ENCODE data around the gene NOS1AP.

GRCh38 chr1:162042361-162042760, 27.1 kb upstream of the NOS1AP start:
- TF ChIP-seq ZNF384 (IDR thresholded peaks at IDR 0.05) (no peak), CTBP1 (IDR thresholded peaks at IDR 0.05; ENCODE audit: borderline replicate concordance) (no peak), ARNT (IDR thresholded peaks at IDR 0.05) (no peak), SP1 (IDR thresholded peaks at IDR 0.05) (no peak), FOXM1 (IDR thresholded peaks at IDR 0.05; ENCODE audit: borderline replicate concordance) (no peak), SUZ12 (IDR thresholded peaks at IDR 0.05) (no peak), NFRKB (IDR thresholded peaks at IDR 0.05) (no peak), PKNOX1 (IDR thresholded peaks at IDR 0.05) (no peak), FOXA1 (IDR thresholded peaks at IDR 0.05) (no peak)
